ENCODE data around the gene CUBN.
"Not testable (repeated sequence)": the region's sequence is repeated elsewhere in the genome, so short reads cannot be mapped to it uniquely, and the experiment has no call there.

The CUBN gene

GRCh38 chr10:17031637-17032635 is 97.7 kb downstream of the CUBN start:
- no peak for DNase-seq

GRCh38 chr10:17029581-17030271 is 99.9 kb downstream of the CUBN start:
- no peak for DNase-seq

- no peak for DNase-seq
These were observed 100.4 kb downstream of the CUBN start for GRCh38 chr10:17029239-17029580.

- DNase-seq, result no peak
These were observed 100.8 kb downstream of the CUBN start for GRCh38 chr10:17028798-17029197.

GRCh38 chr10:17026686-17027485 is 102.7 kb downstream of the CUBN start:
- no peak for DNase-seq

- DNase-seq, result no peak
These were observed 103.9 kb downstream of the CUBN start for GRCh38 chr10:17025444-17026295.

- DNase-seq, result no peak
These were observed 105.2 kb downstream of the CUBN start for GRCh38 chr10:17024461-17024860.

- DNase-seq, result no peak
These were observed 106.0 kb downstream of the CUBN start for GRCh38 chr10:17023386-17024298.

GRCh38 chr10:17022896-17023295 is 106.7 kb downstream of the CUBN start:
- DNase-seq, result no peak

GRCh38 chr10:17022466-17022825 is 107.2 kb downstream of the CUBN start:
- no peak for DNase-seq

GRCh38 chr10:17021656-17022465 is 107.8 kb downstream of the CUBN start:
- DNase-seq, result no peak

GRCh38 chr10:17019696-17020095 is 109.9 kb downstream of the CUBN start:
- DNase-seq, result no peak

GRCh38 chr10:17013131-17013983 is 116.3 kb downstream of the CUBN start:
- DNase-seq, result not testable (repeated sequence)

GRCh38 chr10:17012731-17013130 is 116.9 kb downstream of the CUBN start:
- DNase-seq, result not testable (repeated sequence)

- DNase-seq, result no peak
These were observed 119.1 kb downstream of the CUBN start for GRCh38 chr10:17010363-17011145.

- DNase-seq, result no peak
These were observed 120.4 kb downstream of the CUBN start for GRCh38 chr10:17009212-17009700.

- no peak for DNase-seq
These were observed 122.2 kb downstream of the CUBN start for GRCh38 chr10:17007418-17007770.
